ENCODE data around the gene SLC35F4. TPM values are rescaled to one million over a fixed set of nuclear protein-coding genes. Genes with fewer than 3 reads are reported as not detected.

SLC35F4 gene
- total and polyA plus RNA-seq, 2 of the 8 experiments (the other 6 are each of a cell fraction or from before 2014, with no cell fraction given), result not detected

DNA sequence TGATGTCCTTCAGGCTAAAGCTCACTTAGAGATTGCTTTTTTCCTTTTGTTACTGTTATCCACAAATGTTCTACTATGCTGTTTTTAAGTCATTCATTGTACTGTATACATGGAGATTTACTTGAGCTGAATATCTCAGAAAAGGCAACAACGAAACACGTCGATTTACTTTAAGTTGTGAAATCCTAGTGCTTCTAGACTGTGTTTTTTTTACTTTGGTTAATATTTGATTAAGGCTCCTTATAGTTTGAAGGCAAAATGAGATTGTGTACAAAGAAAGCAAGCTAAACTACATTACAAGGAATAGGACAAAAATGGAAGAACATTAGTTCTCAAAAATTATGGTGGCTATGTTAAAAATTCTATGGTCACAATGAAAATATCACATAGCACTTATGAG is 114.5 kb downstream of the SLC35F4 start:
- FAIRE-seq, result no peak
- TF ChIP-seq CHD2 (IDR thresholded peaks at IDR 0.05; ENCODE audit: low read length) (no peak), MAFK (IDR thresholded peaks at IDR 0.05; ENCODE audit: low read depth, low read length) (no peak), CTCF (IDR thresholded peaks at IDR 0.05; ENCODE audit: control extremely low read depth in 1 of 3, insufficient read depth in 1 of 3, low read depth in 1 of 3, low read length in 3 of 3) (no peak), RFX5 (IDR thresholded peaks at IDR 0.05; ENCODE audit: borderline replicate concordance, low read depth, low read length) (no peak), SRF (IDR thresholded peaks at IDR 0.05; ENCODE audit: low read depth, low read length) (no peak), E2F6 (IDR thresholded peaks at IDR 0.05) (no peak), YY1 (IDR thresholded peaks at IDR 0.05; ENCODE audit: low read depth, low read length) (no peak), EGR1 (IDR thresholded peaks at IDR 0.05; ENCODE audit: borderline replicate concordance, low read depth, low read length) (no peak), SAP30 (IDR thresholded peaks at IDR 0.05; ENCODE audit: insufficient read depth, insufficient replicate concordance, low read length) (no peak), PHF8 (conservative IDR thresholded peaks at IDR 0.05; ENCODE audit: low read depth, low read length) (no peak), POLR2A (IDR thresholded peaks at IDR 0.05; ENCODE audit: control extremely low read depth in 1 of 2, low read depth in 2 of 2, low read length in 2 of 2) (no peak), SP2 (IDR thresholded peaks at IDR 0.05; ENCODE audit: low read length) (no peak)

More for the DNA sequence above, 114.5 kb downstream of the SLC35F4 start:
- no peak overlapping the region for H2AK5ac ChIP-seq (ENCODE audit: low read depth, low read length)
- no peak overlapping the region for H2AFZ ChIP-seq (ENCODE audit: low read length)
- no peak overlapping the region for H3K18ac ChIP-seq (ENCODE audit: extremely low read depth, low read length)
- no peak for DNase-seq (ENCODE audit: low read depth in 1 of 2, low spot score in 2 of 2)
- no peak overlapping the region for H2BK120ac ChIP-seq (replicated peaks; ENCODE audit: low read depth, low read length)
- H4K91ac ChIP-seq (replicated peaks; ENCODE audit: insufficient read length, low read length), result no peak overlapping the region
- H2BK15ac ChIP-seq (ENCODE audit: low read length), result no peak overlapping the region
- no peak overlapping the region for H3K56ac ChIP-seq (replicated peaks; ENCODE audit: insufficient read length, low read depth, low read length)
- no peak overlapping the region for H3K23ac ChIP-seq (ENCODE audit: insufficient read length)
- H3K4me1 ChIP-seq (replicated peaks in 1 of 4; ENCODE audit: control insufficient read depth in 3 of 4, insufficient read depth in 4 of 4, low read length in 3 of 4), result no peaks in the 10 kb centered on the region
- no peak overlapping the region for H3K9ac ChIP-seq (replicated peaks in 1 of 4; ENCODE audit: extremely low read depth in 1 of 4, low read depth in 3 of 4, low read length in 3 of 4)
- H3K27ac ChIP-seq (ENCODE audit: low read depth, low read length), result no peak overlapping the region
- no peak overlapping the region for H2BK20ac ChIP-seq (ENCODE audit: low read length)
- H3K9me3 ChIP-seq (ENCODE audit: insufficient read depth in 2 of 2, low read depth in 1 of 2, low read length in 1 of 2), result no peaks in the 10 kb centered on the region
- no peaks in the 10 kb centered on the region for H4K20me1 ChIP-seq (replicated peaks in 1 of 2; ENCODE audit: control insufficient read depth in 1 of 2, insufficient read depth in 2 of 2, low read length in 2 of 2)
- H3K4me2 ChIP-seq (ENCODE audit: insufficient read depth in 1 of 2, low read depth in 2 of 2, low read length in 2 of 2), result no peak overlapping the region
- no peaks in the 10 kb centered on the region for H3K79me1 ChIP-seq (ENCODE audit: low read depth, low read length)
- peaks cover 2% of the 10 kb centered on the region; the same call in 1 of the 2 replicates for H3K23me2 ChIP-seq (ENCODE audit: low read depth, low read length)
- ChIA-PET POLR2A (ENCODE audit: partially characterized antibody) (no interaction called here), CTCF (ENCODE audit: partially characterized antibody) (no interaction called here)
- no peaks in the 10 kb centered on the region for H3K36me3 ChIP-seq (ENCODE audit: control insufficient read depth in 2 of 4, insufficient read depth in 4 of 4, low read length in 3 of 4)
- H3K14ac ChIP-seq (ENCODE audit: insufficient read length), result no peak overlapping the region
- H4K5ac ChIP-seq (ENCODE audit: insufficient read length, low read depth, low read length), result no peak overlapping the region
- H2BK5ac ChIP-seq (ENCODE audit: low read depth, low read length), result no peak overlapping the region
- H2BK12ac ChIP-seq (ENCODE audit: low read depth, low read length), result no peak overlapping the region
- H3K4me3 ChIP-seq (ENCODE audit: extremely low read depth in 1 of 4, insufficient read depth in 2 of 4, low read depth in 3 of 4, low read length in 4 of 4), result no peak overlapping the region
- no peak overlapping the region for H4K8ac ChIP-seq (ENCODE audit: extremely low read depth, insufficient read depth, low read length)
- H3K4ac ChIP-seq (replicated peaks; ENCODE audit: insufficient read length, low read depth, low read length), result no peak overlapping the region
- 90% methylated on average over 3 of the region's 3 CpGs; no CpG with 5 or more reads in 1 of the 2 experiments for WGBS, 2 experiments (ENCODE audit: extremely low coverage in 1 of 2, insufficient coverage in 1 of 2, insufficient read length in 1 of 2, insufficient replicate concordance in 2 of 2, low coverage in 1 of 2, low lambda C conversion rate in 2 of 2, missing lambda C conversion rate in 1 of 2)
- no peaks in the 10 kb centered on the region for H3K79me2 ChIP-seq (ENCODE audit: control insufficient read depth in 1 of 2, insufficient read depth in 2 of 2, low read length in 2 of 2)
- H3K27me3 ChIP-seq (replicated peaks in 1 of 4; ENCODE audit: control insufficient read depth in 3 of 4, extremely low read depth in 1 of 4, insufficient read depth in 3 of 4, low read length in 3 of 4), result no peaks in the 10 kb centered on the region
